GM12891 (cell line): ENCODE results near the gene SLC24A3.

Source experiments
- POLR2A ChIP-seq: IDR thresholded peaks from 2 replicates; pipeline ENCODE4 v1.6.1; 2011; ENCODE audit warnings: low read depth, low read length, control low read depth
- POLR2AphosphoS5 ChIP-seq: IDR thresholded peaks from 2 replicates; pipeline ENCODE4 v1.6.1; 2011; ENCODE audit warnings: low read depth, low read length, control low read depth
- SPI1 ChIP-seq: IDR thresholded peaks from 2 replicates; pipeline ENCODE4 v1.6.1; 2011; ENCODE audit warnings: low read depth, low read length, control low read depth
- TAF1 ChIP-seq: IDR thresholded peaks from 2 replicates; pipeline ENCODE4 v1.6.1; 2011; ENCODE audit warnings: low read depth, low read length, control low read depth

DNA sequence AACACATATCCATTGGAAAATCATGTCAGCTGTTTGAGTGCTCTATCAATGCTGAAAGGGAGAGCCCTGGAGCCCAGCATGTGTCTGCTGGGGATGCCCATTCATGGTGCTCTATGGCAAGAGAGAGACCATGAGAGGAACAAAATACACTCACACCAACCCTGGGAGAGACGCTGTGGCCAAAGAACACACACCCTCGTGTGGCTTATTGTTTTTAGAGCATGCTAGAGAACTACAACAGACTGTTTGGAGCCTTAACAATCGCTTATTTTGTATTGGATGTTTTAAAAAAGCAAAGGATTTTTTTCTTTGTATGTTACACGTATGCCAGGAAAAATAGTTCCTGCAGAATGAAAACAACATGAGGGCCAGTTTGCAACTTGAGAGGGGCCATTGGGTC lies 151.0 kb downstream of the SLC24A3 start:
- TF ChIP-seq TAF1 (no peak), POLR2AphosphoS5 (no peak), POLR2A (no peak), SPI1 (no peak)
